HepG2 (cell line): ENCODE data around the gene NOP9. TPM values are rescaled to one million over a fixed set of nuclear protein-coding genes. Genes with fewer than 3 reads are reported as not detected.

Experiments used
- BORCS8-MEF2B ChIP-seq: sonication (generic); formaldehyde crosslinking; IDR thresholded peaks from 2 replicates; pipeline ENCODE4 v1.8.0; 2022; ENCODE audit warnings: mild to moderate bottlenecking, missing genetic modification reagents
- KDM2A ChIP-seq: sonication (generic); formaldehyde crosslinking; IDR thresholded peaks from 2 replicates; pipeline ENCODE4 v1.4.0; 2020; ENCODE audit warnings: low read depth, missing genetic modification reagents, borderline replicate concordance
- NFKBIZ ChIP-seq: IDR thresholded peaks from 2 replicates; pipeline ENCODE4 v1.6.1; 2018; ENCODE audit warnings: missing genetic modification reagents, missing compliant biosample characterization
- NRL ChIP-seq: sonication (generic); formaldehyde crosslinking; IDR thresholded peaks from 2 replicates; pipeline ENCODE4 v1.5.0; 2020; ENCODE audit warnings: missing genetic modification reagents, mild to moderate bottlenecking, moderate library complexity, borderline replicate concordance
- PTBP1 ChIP-seq: fragments of 200-400 bp; formaldehyde crosslinking; IDR thresholded peaks from 2 replicates; pipeline ENCODE4 v1.6.1; 2018; ENCODE audit warnings: low read length, low read depth; ENCODE audit not compliant: poor library complexity, severe bottlenecking
- RBFOX2 ChIP-seq: fragments of 200-400 bp; formaldehyde crosslinking; IDR thresholded peaks from 2 replicates; pipeline ENCODE4 v1.6.1; 2017; ENCODE audit warnings: low read depth, mild to moderate bottlenecking, low read length
- SETDB1 ChIP-seq: sonication (generic); formaldehyde crosslinking; IDR thresholded peaks from 2 replicates; pipeline ENCODE4 v1.5.1; 2020; ENCODE audit warnings: missing genetic modification reagents, mild to moderate bottlenecking, borderline replicate concordance
- ZEB1 ChIP-seq: IDR thresholded peaks from 2 replicates; pipeline ENCODE4 v1.6.1; 2012; ENCODE audit warnings: mild to moderate bottlenecking, low read depth, inconsistent platforms; ENCODE audit not compliant: insufficient replicate concordance
- ZFP37 ChIP-seq: sonication (generic); formaldehyde crosslinking; IDR thresholded peaks from 2 replicates; pipeline ENCODE4 v1.4.0; 2020; ENCODE audit warnings: missing genetic modification reagents, borderline replicate concordance
- ZNF124 ChIP-seq: sonication (generic); formaldehyde crosslinking; IDR thresholded peaks from 2 replicates; pipeline ENCODE4 v1.4.0; 2020; ENCODE audit warnings: missing genetic modification reagents
- ZNF143 ChIP-seq: sonication (generic); formaldehyde crosslinking; IDR thresholded peaks from 2 replicates; pipeline ENCODE4 v1.4.0; 2020; ENCODE audit warnings: missing genetic modification reagents
- ZNF451 ChIP-seq: sonication (generic); formaldehyde crosslinking; IDR thresholded peaks from 2 replicates; pipeline ENCODE4 v1.5.0; 2020; ENCODE audit warnings: mild to moderate bottlenecking, missing genetic modification reagents
- ZNF724P ChIP-seq: sonication (generic); formaldehyde crosslinking; IDR thresholded peaks from 2 replicates; pipeline ENCODE4 v1.8.0; 2022; ENCODE audit warnings: missing genetic modification reagents, borderline replicate concordance
- ZNF768 ChIP-seq: sonication (generic); formaldehyde crosslinking; IDR thresholded peaks from 2 replicates; pipeline ENCODE4 v1.4.0; 2020; ENCODE audit warnings: missing genetic modification reagents
- polyA plus RNA-seq, 8 experiments: library from polyadenylated mRNA; depleted of rRNA in 3 of 8; stranded (reverse) in 7 of 8; unstranded in 1 of 8; fragments of >200 nt; fragmentation: Illumina TruSeq in 4 of 8; extraction: Trizol in 4 of 8; gene quantifications; 2 replicates each; pipeline versions ENCODE4 v1.2.1 to v1.2.3, GENCODE V29; 2011 to 2016; ENCODE audit warnings: low read depth in 4 of 8, missing spikeins in 1 of 8, mixed read lengths in 1 of 8; ENCODE audit not compliant: insufficient read depth in 1 of 8
- total RNA-seq, 5 experiments: library from RNA; depleted of rRNA; stranded (reverse); fragments of >200 nt; fragmentation: Illumina TruSeq; extraction: Trizol; gene quantifications; 2 replicates each; pipeline ENCODE4 v1.2.3, GENCODE V29; 2016; ENCODE audit warnings: low read depth in 1 of 5
- TF ChIP-seq, protein P1 (sequence below): sonication (generic); formaldehyde crosslinking; IDR thresholded peaks from 2 replicates; pipeline ENCODE4 v1.5.0; 2020; ENCODE audit warnings: mild to moderate bottlenecking, missing genetic modification reagents, borderline replicate concordance
- TF ChIP-seq, protein P2 (sequence below): sonication (generic); formaldehyde crosslinking; IDR thresholded peaks from 2 replicates; pipeline ENCODE4 v1.5.0; 2020; ENCODE audit warnings: missing genetic modification reagents, mild to moderate bottlenecking, borderline replicate concordance
- TF ChIP-seq, protein P3 (sequence below): sonication (generic); formaldehyde crosslinking; IDR thresholded peaks from 2 replicates; pipeline ENCODE4; 2020; ENCODE audit warnings: missing genetic modification reagents, mild to moderate bottlenecking, borderline replicate concordance

NOP9 gene
- total and polyA plus RNA-seq, 2 of the 13 experiments (the other 11 are each of a cell fraction or from before 2014, with no cell fraction given), result 24.5 to 61.6 TPM

DNA sequence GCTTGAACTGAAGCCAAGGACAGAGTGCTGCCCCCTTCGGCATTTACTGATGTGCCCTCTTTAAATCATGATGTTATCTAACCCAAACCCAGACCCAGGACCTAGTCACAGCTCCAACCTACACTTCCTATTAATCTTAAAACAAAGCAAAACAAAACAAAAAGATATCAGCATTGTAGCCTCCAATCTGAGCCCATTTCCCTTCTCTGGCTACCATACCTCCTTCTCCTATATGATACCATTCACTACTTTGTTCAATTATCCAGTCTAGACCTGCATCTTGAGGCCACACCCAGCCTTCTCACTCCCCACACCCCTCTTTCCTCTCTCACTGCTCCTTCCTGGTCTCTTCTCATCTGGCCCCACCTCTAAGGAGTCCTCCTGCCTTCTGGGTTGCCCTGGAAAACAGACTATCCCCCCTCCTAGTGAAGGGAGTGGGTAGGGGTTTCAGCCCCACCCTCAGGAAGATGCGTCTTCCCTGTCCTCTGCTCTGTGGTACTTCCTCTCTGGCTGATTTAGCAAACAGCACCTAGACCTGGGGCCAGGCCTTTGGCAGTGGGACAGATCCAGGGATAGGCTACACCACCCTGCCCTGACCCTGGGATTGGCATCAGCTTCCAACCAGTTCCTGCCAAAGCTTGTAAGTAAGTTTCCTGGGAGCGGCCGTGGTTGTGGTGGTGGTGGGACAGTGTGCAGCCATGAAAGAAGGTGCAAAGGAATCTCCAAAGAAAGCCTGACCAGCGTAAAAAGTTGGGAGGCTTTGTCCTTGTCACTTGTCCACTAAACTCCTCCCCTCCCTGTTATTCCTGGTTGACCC is 14.9 kb downstream of the NOP9 start (continued):
- TF ChIP-seq, protein P1, sequence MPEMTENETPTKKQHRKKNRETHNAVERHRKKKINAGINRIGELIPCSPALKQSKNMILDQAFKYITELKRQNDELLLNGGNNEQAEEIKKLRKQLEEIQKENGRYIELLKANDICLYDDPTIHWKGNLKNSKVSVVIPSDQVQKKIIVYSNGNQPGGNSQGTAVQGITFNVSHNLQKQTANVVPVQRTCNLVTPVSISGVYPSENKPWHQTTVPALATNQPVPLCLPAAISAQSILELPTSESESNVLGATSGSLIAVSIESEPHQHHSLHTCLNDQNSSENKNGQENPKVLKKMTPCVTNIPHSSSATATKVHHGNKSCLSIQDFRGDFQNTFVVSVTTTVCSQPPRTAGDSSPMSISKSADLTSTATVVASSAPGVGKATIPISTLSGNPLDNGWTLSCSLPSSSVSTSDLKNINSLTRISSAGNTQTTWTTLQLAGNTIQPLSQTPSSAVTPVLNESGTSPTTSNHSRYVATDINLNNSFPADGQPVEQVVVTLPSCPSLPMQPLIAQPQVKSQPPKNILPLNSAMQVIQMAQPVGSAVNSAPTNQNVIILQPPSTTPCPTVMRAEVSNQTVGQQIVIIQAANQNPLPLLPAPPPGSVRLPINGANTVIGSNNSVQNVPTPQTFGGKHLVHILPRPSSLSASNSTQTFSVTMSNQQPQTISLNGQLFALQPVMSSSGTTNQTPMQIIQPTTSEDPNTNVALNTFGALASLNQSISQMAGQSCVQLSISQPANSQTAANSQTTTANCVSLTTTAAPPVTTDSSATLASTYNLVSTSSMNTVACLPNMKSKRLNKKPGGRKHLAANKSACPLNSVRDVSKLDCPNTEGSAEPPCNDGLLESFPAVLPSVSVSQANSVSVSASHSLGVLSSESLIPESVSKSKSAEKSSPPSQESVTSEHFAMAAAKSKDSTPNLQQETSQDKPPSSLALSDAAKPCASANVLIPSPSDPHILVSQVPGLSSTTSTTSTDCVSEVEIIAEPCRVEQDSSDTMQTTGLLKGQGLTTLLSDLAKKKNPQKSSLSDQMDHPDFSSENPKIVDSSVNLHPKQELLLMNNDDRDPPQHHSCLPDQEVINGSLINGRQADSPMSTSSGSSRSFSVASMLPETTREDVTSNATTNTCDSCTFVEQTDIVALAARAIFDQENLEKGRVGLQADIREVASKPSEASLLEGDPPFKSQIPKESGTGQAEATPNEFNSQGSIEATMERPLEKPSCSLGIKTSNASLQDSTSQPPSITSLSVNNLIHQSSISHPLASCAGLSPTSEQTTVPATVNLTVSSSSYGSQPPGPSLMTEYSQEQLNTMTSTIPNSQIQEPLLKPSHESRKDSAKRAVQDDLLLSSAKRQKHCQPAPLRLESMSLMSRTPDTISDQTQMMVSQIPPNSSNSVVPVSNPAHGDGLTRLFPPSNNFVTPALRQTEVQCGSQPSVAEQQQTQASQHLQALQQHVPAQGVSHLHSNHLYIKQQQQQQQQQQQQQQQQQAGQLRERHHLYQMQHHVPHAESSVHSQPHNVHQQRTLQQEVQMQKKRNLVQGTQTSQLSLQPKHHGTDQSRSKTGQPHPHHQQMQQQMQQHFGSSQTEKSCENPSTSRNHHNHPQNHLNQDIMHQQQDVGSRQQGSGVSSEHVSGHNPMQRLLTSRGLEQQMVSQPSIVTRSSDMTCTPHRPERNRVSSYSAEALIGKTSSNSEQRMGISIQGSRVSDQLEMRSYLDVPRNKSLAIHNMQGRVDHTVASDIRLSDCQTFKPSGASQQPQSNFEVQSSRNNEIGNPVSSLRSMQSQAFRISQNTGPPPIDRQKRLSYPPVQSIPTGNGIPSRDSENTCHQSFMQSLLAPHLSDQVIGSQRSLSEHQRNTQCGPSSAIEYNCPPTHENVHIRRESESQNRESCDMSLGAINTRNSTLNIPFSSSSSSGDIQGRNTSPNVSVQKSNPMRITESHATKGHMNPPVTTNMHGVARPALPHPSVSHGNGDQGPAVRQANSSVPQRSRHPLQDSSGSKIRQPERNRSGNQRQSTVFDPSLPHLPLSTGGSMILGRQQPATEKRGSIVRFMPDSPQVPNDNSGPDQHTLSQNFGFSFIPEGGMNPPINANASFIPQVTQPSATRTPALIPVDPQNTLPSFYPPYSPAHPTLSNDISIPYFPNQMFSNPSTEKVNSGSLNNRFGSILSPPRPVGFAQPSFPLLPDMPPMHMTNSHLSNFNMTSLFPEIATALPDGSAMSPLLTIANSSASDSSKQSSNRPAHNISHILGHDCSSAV (CRISPR knock-in tag), result no peak
- peak; percentile 14; the same call in 1 of the 2 replicates for TF ChIP-seq BORCS8-MEF2B (CRISPR knock-in tag)
- TF ChIP-seq RBFOX2, result no peak
- no peak for TF ChIP-seq ZNF124 (CRISPR knock-in tag)
- TF ChIP-seq ZNF768 (CRISPR knock-in tag), result no peak
- TF ChIP-seq NFKBIZ (CRISPR knock-in tag), result peak; percentile 1; the same call in 1 of the 2 replicates
- no peak for TF ChIP-seq ZNF143 (CRISPR knock-in tag)
- TF ChIP-seq SETDB1, result peak; percentile 75; the same call in 1 of the 2 replicates
- peak; percentile 75 for TF ChIP-seq NRL (CRISPR knock-in tag)
- no peak for TF ChIP-seq PTBP1
- no peak; the same call in 1 of the 2 replicates for TF ChIP-seq ZNF451 (CRISPR knock-in tag)
- TF ChIP-seq ZEB1, result no peak
- 0 out of 2 replicates have a peak, but pooled peaks have one; percentile 19 for TF ChIP-seq KDM2A (CRISPR knock-in tag)
- TF ChIP-seq ZNF724P (CRISPR knock-in tag), result no peak
- TF ChIP-seq, protein P2, sequence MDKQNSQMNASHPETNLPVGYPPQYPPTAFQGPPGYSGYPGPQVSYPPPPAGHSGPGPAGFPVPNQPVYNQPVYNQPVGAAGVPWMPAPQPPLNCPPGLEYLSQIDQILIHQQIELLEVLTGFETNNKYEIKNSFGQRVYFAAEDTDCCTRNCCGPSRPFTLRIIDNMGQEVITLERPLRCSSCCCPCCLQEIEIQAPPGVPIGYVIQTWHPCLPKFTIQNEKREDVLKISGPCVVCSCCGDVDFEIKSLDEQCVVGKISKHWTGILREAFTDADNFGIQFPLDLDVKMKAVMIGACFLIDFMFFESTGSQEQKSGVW (CRISPR knock-in tag), result no peak
- no peak for TF ChIP-seq ZFP37
- TF ChIP-seq, protein P3, sequence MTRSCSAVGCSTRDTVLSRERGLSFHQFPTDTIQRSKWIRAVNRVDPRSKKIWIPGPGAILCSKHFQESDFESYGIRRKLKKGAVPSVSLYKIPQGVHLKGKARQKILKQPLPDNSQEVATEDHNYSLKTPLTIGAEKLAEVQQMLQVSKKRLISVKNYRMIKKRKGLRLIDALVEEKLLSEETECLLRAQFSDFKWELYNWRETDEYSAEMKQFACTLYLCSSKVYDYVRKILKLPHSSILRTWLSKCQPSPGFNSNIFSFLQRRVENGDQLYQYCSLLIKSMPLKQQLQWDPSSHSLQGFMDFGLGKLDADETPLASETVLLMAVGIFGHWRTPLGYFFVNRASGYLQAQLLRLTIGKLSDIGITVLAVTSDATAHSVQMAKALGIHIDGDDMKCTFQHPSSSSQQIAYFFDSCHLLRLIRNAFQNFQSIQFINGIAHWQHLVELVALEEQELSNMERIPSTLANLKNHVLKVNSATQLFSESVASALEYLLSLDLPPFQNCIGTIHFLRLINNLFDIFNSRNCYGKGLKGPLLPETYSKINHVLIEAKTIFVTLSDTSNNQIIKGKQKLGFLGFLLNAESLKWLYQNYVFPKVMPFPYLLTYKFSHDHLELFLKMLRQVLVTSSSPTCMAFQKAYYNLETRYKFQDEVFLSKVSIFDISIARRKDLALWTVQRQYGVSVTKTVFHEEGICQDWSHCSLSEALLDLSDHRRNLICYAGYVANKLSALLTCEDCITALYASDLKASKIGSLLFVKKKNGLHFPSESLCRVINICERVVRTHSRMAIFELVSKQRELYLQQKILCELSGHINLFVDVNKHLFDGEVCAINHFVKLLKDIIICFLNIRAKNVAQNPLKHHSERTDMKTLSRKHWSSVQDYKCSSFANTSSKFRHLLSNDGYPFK (CRISPR knock-in tag), result no peak
